GM12878 (cell line): Measurements from ENCODE around the gene PTPN12.

Experiments
- HCFC1 ChIP-seq: fragments of 150-350 bp; IDR thresholded peaks from 2 replicates; pipeline ENCODE4 v1.6.1; 2014; ENCODE audit warnings: low read length
- TCF3 ChIP-seq: IDR thresholded peaks from 2 replicates; pipeline ENCODE4 v1.6.1; 2012; ENCODE audit warnings: low read depth, mild to moderate bottlenecking, low read length, borderline replicate concordance; ENCODE audit not compliant: insufficient read depth
- TF ChIP-seq, protein P1 (sequence below), 3 experiments: IDR thresholded peaks in 2 of 3; conservative IDR thresholded peaks in 1 of 3; 2 replicates each; pipeline ENCODE4 v1.5.1; 2011; ENCODE audit warnings: low read depth in 3 of 3, low read length in 3 of 3, mild to moderate bottlenecking in 3 of 3, control low read depth in 2 of 3, moderate library complexity in 2 of 3, inconsistent platforms in 1 of 3, mixed read lengths in 1 of 3; ENCODE audit not compliant: control insufficient read depth in 2 of 3, insufficient read depth in 1 of 3; ENCODE audit errors: extremely low read depth in 1 of 3
- TF ChIP-seq, protein P2 (sequence below): fragments of 450-650 bp; IDR thresholded peaks from 2 replicates; pipeline ENCODE4 v1.6.1; 2017; ENCODE audit warnings: mild to moderate bottlenecking, low read depth, inconsistent platforms; ENCODE audit not compliant: poor library complexity, severe bottlenecking

DNA sequence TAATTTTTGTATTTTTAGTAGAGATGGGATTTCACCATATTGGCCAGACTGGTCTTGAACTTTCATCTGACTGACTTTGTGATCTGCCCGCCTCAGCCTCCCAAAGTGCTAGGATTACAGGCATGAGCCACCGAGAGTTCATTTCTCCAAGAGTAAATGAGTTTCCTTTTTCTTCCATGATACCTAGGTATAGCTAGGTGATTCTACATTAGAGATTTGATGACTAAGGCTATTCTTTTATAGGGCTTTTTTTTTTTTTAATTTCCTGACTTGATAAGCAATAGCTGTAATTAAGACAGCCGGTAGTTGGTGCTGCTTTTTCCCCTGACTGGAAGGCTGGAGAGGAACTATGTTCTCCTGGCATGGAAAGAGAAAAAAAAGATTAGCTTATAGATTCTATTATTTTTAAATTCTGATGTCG, 3.3 kb downstream of the PTPN12 start:
- TF ChIP-seq TCF3 (no peak), HCFC1 (no peak)
- TF ChIP-seq, protein P1, sequence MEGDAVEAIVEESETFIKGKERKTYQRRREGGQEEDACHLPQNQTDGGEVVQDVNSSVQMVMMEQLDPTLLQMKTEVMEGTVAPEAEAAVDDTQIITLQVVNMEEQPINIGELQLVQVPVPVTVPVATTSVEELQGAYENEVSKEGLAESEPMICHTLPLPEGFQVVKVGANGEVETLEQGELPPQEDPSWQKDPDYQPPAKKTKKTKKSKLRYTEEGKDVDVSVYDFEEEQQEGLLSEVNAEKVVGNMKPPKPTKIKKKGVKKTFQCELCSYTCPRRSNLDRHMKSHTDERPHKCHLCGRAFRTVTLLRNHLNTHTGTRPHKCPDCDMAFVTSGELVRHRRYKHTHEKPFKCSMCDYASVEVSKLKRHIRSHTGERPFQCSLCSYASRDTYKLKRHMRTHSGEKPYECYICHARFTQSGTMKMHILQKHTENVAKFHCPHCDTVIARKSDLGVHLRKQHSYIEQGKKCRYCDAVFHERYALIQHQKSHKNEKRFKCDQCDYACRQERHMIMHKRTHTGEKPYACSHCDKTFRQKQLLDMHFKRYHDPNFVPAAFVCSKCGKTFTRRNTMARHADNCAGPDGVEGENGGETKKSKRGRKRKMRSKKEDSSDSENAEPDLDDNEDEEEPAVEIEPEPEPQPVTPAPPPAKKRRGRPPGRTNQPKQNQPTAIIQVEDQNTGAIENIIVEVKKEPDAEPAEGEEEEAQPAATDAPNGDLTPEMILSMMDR (IDR thresholded peaks at IDR 0.05 in 2 of 3, conservative IDR thresholded peaks at IDR 0.05 in 1 of 3; ENCODE audit: control insufficient read depth in 2 of 3, extremely low read depth in 1 of 3, insufficient read depth in 1 of 3, low read depth in 3 of 3, low read length in 3 of 3), result no peak
- TF ChIP-seq, protein P2, sequence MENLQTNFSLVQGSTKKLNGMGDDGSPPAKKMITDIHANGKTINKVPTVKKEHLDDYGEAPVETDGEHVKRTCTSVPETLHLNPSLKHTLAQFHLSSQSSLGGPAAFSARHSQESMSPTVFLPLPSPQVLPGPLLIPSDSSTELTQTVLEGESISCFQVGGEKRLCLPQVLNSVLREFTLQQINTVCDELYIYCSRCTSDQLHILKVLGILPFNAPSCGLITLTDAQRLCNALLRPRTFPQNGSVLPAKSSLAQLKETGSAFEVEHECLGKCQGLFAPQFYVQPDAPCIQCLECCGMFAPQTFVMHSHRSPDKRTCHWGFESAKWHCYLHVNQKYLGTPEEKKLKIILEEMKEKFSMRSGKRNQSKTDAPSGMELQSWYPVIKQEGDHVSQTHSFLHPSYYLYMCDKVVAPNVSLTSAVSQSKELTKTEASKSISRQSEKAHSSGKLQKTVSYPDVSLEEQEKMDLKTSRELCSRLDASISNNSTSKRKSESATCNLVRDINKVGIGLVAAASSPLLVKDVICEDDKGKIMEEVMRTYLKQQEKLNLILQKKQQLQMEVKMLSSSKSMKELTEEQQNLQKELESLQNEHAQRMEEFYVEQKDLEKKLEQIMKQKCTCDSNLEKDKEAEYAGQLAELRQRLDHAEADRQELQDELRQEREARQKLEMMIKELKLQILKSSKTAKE, result no peak
